Mesodermal cell (in vitro differentiated cells): ENCODE measurements around the gene ZBTB45.

Source experiments
- H3K27ac ChIP-seq: 2 replicates; pipeline ENCODE4 v1.7.0; 2013; ENCODE audit warnings: mild to moderate bottlenecking, low read depth, low read length, moderate library complexity; ENCODE audit not compliant: severe bottlenecking
- H3K36me3 ChIP-seq: 2 replicates; pipeline ENCODE4 v1.7.1; 2013; ENCODE audit warnings: mild to moderate bottlenecking, low read length, moderate library complexity; ENCODE audit not compliant: control insufficient read depth, insufficient read depth
- H3K4me1 ChIP-seq: one replicate; pipeline ENCODE4 v1.7.1; 2013; ENCODE audit warnings: mild to moderate bottlenecking, low read length; ENCODE audit not compliant: insufficient read depth, control insufficient read depth, poor library complexity, severe bottlenecking
- H3K4me3 ChIP-seq: 2 replicates; pipeline ENCODE4 v1.7.0; 2013; ENCODE audit warnings: low read length, control low read depth, mild to moderate bottlenecking; ENCODE audit not compliant: insufficient read depth, poor library complexity, severe bottlenecking; ENCODE audit errors: extremely low read depth
- H3K9me3 ChIP-seq: 2 replicates; pipeline ENCODE4 v1.7.1; 2013; ENCODE audit warnings: mild to moderate bottlenecking, low read length, moderate library complexity; ENCODE audit not compliant: control insufficient read depth
- WGBS, 2 experiments: methylation state at CpG; one replicate each; pipeline ENCODE4 v1.1.5; 2013; ENCODE audit warnings: missing lambda C conversion rate in 2 of 2; ENCODE audit not compliant: insufficient coverage in 2 of 2; 5-methylcytosine and 5-hydroxymethylcytosine counted together

ZBTB45 gene

DNA sequence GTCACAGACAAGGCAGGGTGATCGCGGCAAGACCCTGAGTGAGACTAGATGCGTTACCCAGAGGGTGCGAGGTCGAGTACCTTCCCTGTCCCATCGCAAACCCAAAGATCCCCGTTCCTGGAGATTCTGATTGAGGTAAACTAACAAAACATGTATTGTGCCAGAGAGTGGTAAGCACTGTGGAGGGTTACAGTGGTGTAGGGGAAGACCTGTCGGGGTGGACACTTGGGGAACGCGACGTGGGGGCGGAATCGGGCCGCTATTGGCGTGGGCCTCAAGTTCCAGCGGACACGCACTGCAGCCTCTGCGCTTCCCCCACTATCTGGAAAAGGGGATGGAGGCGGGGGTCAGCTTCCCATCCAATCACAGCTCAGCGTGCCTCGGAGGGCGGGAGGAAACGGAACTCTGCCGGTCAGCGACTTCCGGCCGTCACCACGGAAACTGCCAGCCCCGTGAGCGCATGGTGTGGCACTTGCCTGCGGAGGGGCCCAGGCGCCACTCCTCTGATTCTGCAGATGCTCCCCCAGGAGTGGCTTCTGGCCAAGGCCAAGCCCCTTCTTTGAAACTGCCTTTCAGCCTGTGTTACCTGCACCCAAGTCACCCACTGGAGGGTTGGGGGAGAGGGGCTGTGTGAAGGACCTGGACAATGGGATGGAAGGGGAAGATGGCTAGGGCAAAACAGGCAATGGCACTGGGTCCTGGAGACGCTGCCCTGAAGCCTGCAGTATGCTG lies 39.8 kb upstream of the ZBTB45 start:
- H3K9me3 ChIP-seq = no peaks in the 10 kb centered on the region
- H3K27ac ChIP-seq = peak overlapping the region; percentile 99
- H3K4me1 ChIP-seq = peaks cover 14% of the 10 kb centered on the region
- H3K36me3 ChIP-seq = peaks cover 20% of the 10 kb centered on the region
- peak overlapping the region; percentile 99 for H3K4me3 ChIP-seq
- 0 to 2% methylated on average over 28 to 30 of the region's 33 CpGs for WGBS, 2 experiments

DNA sequence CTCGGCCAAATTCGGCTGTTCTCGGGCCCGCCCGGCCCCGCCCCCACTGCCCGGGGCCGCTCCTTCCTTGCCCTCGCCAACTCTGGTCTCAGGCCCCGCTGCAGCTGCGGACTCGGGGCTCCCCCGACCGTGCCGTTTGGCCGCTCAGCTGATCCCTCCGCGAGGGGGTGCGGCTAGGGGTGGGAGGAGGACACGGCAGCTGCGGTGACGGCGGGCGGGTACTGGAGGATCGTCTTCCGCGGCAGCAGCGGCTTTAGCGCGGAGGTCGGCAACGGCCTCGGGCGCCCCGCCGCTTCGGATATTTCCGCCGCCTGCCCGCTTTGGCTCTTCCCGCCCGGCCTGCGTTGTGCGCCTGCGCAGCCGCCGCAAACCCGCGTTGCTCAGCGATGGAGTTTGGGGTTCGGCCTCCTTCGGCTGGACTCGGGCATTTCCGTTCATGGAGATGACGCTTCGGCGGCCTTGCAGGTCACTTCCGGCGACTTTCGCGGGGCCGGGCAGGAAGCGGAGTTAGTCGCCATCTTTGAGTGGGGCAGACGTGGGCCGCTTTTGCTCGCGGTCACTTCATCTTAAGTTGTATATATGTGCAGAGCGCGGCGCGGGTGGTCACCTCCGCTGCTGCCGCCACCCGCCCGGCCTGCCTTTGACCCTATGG lies 39.1 kb upstream of the ZBTB45 start:
- H3K9me3 ChIP-seq = no peaks in the 10 kb centered on the region
- peaks cover 21% of the 10 kb centered on the region for H3K36me3 ChIP-seq
- peaks cover 17% of the 10 kb centered on the region for H3K4me1 ChIP-seq
- WGBS, 2 experiments = 0 to 2% methylated on average over 65 to 71 of the region's 76 CpGs
- peak overlapping the region; percentile 99 for H3K4me3 ChIP-seq
- peak overlapping the region; percentile 99 for H3K27ac ChIP-seq

GRCh38 chr19:58558066-58558622 lies 38.5 kb upstream of the ZBTB45 start, which contains the start of gene UBE2M:
Gene UBE2M (minus strand): TSS chr19:58558611. CDS start chr19:58558381, 230 bp downstream.
- Histone ChIP-seq H3K36me3 (peaks cover 25% of the 10 kb centered on the region), H3K27ac (peak within 1 kb of the TSS; percentile 99), H3K9me3 (no peaks in the 10 kb centered on the region), H3K4me1 (peaks cover 21% of the 10 kb centered on the region), H3K4me3 (peak within 1 kb of the TSS; percentile 99)
- WGBS, 2 experiments = 0% methylated on average over 52 to 60 of the region's 62 CpGs

DNA sequence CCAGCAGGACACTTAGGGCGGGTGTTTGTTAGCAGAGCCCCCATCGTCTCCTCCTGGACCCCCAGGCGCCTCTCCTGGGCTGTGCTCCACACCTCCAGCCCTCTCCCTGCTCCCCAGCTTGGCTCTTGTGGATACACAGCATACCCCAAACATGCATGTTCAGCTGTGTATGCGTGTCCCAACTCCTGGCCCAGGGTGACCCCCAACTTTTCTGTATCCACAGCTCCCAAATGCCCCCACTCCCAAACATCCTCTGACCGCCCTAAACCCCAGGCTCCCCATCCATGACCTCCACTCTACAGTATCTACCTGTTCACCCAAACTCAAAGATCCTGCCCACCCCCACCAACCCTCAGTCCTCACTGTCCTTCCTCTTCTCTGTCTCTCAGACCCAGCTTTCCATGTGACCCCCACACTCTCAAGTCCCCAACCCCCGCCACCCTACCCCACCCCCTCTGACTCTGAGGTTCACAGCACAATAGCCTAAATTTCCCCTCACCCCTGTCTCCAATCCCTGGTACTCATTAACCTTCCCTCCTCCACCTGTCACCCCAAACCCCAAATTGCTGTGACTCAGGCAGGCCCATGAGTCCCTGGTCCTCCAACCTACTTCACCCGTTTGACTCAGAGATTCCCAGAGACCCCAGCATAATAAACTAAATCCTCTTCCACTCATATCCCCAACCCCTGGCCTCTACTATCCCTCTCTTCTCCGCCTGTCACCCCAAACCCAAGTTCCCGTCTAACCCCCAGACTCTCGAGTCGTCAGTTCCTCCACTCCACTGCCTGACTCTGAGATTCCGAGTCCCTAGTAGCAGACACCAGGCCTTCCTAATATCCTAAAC lies 37.8 kb upstream of the ZBTB45 start:
- Histone ChIP-seq H3K9me3 (no peaks in the 10 kb centered on the region), H3K4me3 (peak overlapping the region; percentile 99), H3K4me1 (peaks cover 21% of the 10 kb centered on the region), H3K36me3 (peaks cover 31% of the 10 kb centered on the region), H3K27ac (peak overlapping the region; percentile 81)
- WGBS, 2 experiments = 40 to 42% methylated on average over 12 of the region's 12 CpGs

DNA sequence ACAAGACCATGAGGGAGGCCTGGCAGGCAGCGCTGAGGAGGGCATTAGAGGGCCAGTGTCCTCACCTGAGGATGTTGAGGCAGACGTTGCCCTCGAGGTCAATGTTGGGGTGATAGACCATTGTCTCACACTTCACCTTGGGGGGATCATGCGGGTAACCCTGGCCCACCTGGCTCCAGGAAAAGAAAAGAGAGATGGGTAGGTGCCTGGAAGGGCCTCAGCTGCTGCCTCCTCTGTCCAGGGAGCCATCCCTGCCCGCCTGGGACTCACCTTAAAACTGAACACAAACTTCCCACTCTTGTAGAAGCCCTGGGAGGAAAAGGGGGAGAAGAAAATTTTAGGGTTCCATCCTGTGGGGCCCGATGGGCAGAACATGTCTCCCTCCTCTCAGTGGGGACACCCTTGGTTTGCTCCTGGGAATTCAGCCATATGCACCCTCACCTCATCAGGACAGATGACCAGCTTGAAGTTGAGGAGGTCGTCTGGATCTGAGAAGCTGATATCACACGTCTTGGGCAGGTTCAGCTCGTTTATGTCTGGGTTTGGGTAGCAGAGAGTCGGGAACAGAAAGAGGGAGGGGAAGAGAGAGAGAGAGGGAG lies 37.1 kb upstream of the ZBTB45 start:
- Histone ChIP-seq H3K9me3 (no peaks in the 10 kb centered on the region), H3K4me1 (peaks cover 21% of the 10 kb centered on the region), H3K27ac (no peak overlapping the region), H3K36me3 (peaks cover 39% of the 10 kb centered on the region), H3K4me3 (peak overlapping the region; percentile 99)
- 85 to 88% methylated on average over 7 to 8 of the region's 10 CpGs for WGBS, 2 experiments

GRCh38 chr19:58555920-58556621 lies 36.5 kb upstream of the ZBTB45 start:
- no peak overlapping the region for H3K27ac ChIP-seq

DNA sequence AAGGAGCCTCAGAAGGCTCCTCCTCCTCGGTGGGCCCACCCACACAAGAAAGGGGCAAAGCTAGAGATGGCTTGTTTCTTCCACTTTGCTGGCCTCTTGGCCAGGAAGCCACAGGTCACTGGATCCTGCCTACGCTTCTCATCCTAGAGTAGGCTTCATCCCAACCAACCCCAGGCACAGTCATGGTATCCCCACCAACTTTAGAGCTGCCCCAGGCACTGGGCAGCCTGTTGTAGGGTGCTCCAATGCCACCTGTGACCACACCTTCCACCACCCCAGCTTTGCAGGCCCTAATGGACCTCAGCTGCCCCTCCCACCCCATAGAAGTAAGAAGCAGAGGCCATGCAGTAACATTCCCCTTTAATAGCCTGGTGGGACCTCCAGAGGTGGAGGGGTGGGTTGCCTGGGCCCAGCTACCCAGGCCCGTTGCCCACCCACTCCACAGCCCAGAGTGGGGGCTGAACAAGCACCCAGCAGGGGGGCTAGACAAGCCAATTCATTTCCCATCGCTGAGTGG lies 35.8 kb upstream of the ZBTB45 start:
- Histone ChIP-seq H3K4me1 (peaks cover 21% of the 10 kb centered on the region), H3K9me3 (no peaks in the 10 kb centered on the region), H3K4me3 (peak overlapping the region; percentile 62), H3K36me3 (peaks cover 52% of the 10 kb centered on the region), H3K27ac (peak overlapping the region; percentile 92)
- WGBS, 2 experiments = 64 to 79% methylated on average over 2 to 3 of the region's 4 CpGs

More at GRCh38 chr19:58555920-58556621, 36.5 kb upstream of the ZBTB45 start:
- peaks cover 21% of the 10 kb centered on the region for H3K4me1 ChIP-seq
- WGBS, 2 experiments = 94 to 98% methylated on average over 8 to 9 of the region's 16 CpGs
- no peaks in the 10 kb centered on the region for H3K9me3 ChIP-seq
- H3K36me3 ChIP-seq = peaks cover 45% of the 10 kb centered on the region
- H3K4me3 ChIP-seq = no peak overlapping the region

DNA sequence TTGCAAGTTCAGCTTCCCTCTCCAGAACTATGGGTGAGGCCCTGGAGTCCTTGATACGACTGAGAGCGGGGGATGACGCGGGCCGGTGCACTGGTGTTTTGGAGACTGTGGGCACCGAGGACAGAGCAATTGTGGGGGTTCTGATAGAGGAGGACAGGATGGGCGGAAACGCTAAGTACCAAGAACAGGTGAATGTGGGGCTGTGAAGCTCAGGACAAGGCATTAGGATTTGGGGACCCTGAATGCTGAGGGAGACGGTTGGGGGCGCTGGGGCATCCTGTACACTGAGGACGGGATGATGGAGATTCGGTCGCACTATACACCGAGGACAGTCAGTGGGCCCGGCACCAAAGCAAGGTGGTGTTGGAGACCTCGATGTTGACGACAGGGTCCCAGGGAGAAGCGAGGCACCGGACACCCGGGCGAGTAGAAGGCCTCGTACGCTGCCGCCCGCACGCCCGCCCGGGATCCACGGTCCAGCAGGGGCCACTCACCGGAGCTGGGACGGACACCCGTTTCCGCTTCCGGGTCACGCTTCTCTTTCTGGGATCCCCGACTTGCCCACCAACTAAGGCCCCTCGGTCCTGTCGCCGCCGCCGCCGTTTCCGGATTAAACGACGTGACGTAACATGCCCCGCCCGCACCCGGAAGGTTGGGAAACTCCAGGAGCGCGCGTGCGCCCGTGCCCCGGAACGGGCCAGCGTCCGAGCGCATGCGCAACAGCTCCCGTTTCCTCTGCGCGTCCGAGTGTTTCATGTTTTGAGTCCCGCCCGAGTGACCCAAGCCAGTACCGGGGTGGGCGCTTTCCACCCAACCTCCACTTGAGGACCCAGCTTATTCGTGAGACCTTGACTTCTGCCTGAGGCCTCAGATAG lies 35.1 kb upstream of the ZBTB45 start, which contains the start of gene CHMP2A:
TSS of gene CHMP2A (minus strand) at position 612 of the 875 bp plus-strand sequence. CDS start 893 bp downstream, outside the sequence.
- 2 to 4% methylated on average over 59 to 64 of the region's 69 CpGs for WGBS, 2 experiments
- Histone ChIP-seq H3K36me3 (peaks cover 59% of the 10 kb centered on the region), H3K4me1 (peaks cover 21% of the 10 kb centered on the region)

More for the DNA sequence above, 35.1 kb upstream of the ZBTB45 start, which contains the start of gene CHMP2A:
- Histone ChIP-seq H3K27ac (peak within 1 kb of the TSS; percentile 92), H3K4me3 (peak within 1 kb of the TSS; percentile 62), H3K9me3 (no peaks in the 10 kb centered on the region)
